H1 (cell line): ENCODE measurements around the gene BRCA1. TPM values are rescaled to one million over a fixed set of nuclear protein-coding genes. Genes with fewer than 3 reads are reported as not detected.

Source experiments
- BCL11A ChIP-seq, 2 experiments: IDR thresholded peaks; one replicate each; pipeline ENCODE4 v1.6.1; 2011; ENCODE audit warnings: low read depth in 2 of 2, low read length in 2 of 2, mild to moderate bottlenecking in 2 of 2
- CTCF ChIP-seq, 3 experiments: IDR thresholded peaks; 1 replicate in 2 of 3; 2 replicates in 1 of 3; pipeline versions ENCODE4 v1.5.1 to v1.6.1; 2011; ENCODE audit warnings: low read length in 3 of 3, mild to moderate bottlenecking in 3 of 3, inconsistent platforms in 2 of 3, low read depth in 1 of 3, moderate library complexity in 1 of 3; ENCODE audit not compliant: insufficient read depth in 1 of 3; ENCODE audit errors: control extremely low read depth in 1 of 3
- FOSL1 ChIP-seq: IDR thresholded peaks from 2 replicates; pipeline ENCODE4 v1.6.1; 2011; ENCODE audit warnings: mild to moderate bottlenecking, low read depth, low read length, moderate library complexity; ENCODE audit not compliant: insufficient read depth
- MAX ChIP-seq: IDR thresholded peaks from 2 replicates; pipeline ENCODE4 v1.6.1; 2012; ENCODE audit warnings: inconsistent platforms
- TCF12 ChIP-seq: IDR thresholded peaks from 2 replicates; pipeline ENCODE4 v1.6.1; 2011; ENCODE audit warnings: low read depth, mild to moderate bottlenecking, low read length
- polyA plus RNA-seq, 7 experiments: library from polyadenylated mRNA; depleted of rRNA in 3 of 7; stranded (reverse) in 5 of 7; unstranded in 2 of 7; fragments of >200 nt in 5 of 7; fragments of 200-250 nt in 2 of 7; gene quantifications; 1 replicate in 5 of 7; 2 replicates in 1 of 7; 4 replicates in 1 of 7; pipeline versions ENCODE4 v1.2.1 to v1.2.3, GENCODE V29; 2011 to 2013; ENCODE audit warnings: missing spikeins in 2 of 7, mixed read lengths in 2 of 7
- total RNA-seq: library from RNA; stranded (reverse); fragmentation: NEBNext Ultra II Directional; extraction: Animal tissue kit (Norgen Biotek cat#: 25700); gene quantifications from 2 replicates; pipeline ENCODE4 v1.2.1, GENCODE V29; 2021

Gene BRCA1
- total and polyA plus RNA-seq, 2 of the 8 experiments (the other 6 are each of a cell fraction or from before 2014, with no cell fraction given) = 30.7 to 39.2 TPM

- TF ChIP-seq CTCF (IDR thresholded peaks at IDR 0.05; ENCODE audit: control extremely low read depth in 1 of 3, insufficient read depth in 1 of 3, low read depth in 1 of 3, low read length in 3 of 3) (peak; percentile 12 to 41 (median 14)), MAX (no peak), FOSL1 (no peak), TCF12 (no peak), BCL11A (IDR thresholded peaks at IDR 0.05; ENCODE audit: low read depth in 2 of 2, low read length in 2 of 2) (no peak)
Measured at GRCh38 chr17:43170766-43171585, 45.8 kb upstream of the BRCA1 start, which contains the start of gene NBR1 (continued).
